Inferior parietal cortex (tissue), 1 donor: Measurements from ENCODE around the gene ATF5.

Experiments
- DNase-seq: peaks from one replicate; pipeline ENCODE4 v3.0.0-alpha.2; 2016; ENCODE audit errors: extremely low spot score

The ATF5 gene

GRCh38 chr19:49894879-49895565 is 34.0 kb upstream of the ATF5 start:
- no peak for DNase-seq

GRCh38 chr19:49895566-49896297 is 33.3 kb upstream of the ATF5 start:
- no peak for DNase-seq

GRCh38 chr19:49896863-49897621 is 32.0 kb upstream of the ATF5 start, which contains the start of gene IL4I1:
TSS of gene IL4I1 (minus strand) at chr19:49896887. CDS start at chr19:49896160, 727 bp downstream.
- no peak for DNase-seq

- no peak for DNase-seq
These were observed 24.9 kb upstream of the ATF5 start for GRCh38 chr19:49904136-49904535.

GRCh38 chr19:49906879-49907564 is 22.0 kb upstream of the ATF5 start:
- peak; percentile 45 for DNase-seq

GRCh38 chr19:49907745-49908446 is 21.1 kb upstream of the ATF5 start:
- no peak for DNase-seq

- DNase-seq = no peak
These were observed 20.3 kb upstream of the ATF5 start for GRCh38 chr19:49908480-49909420.

- no peak for DNase-seq
These were observed 18.8 kb upstream of the ATF5 start for GRCh38 chr19:49910179-49910578.

GRCh38 chr19:49911381-49912145 is 17.4 kb upstream of the ATF5 start:
- DNase-seq = peak; percentile 33

GRCh38 chr19:49912965-49913685 is 15.9 kb upstream of the ATF5 start:
- DNase-seq = peak; percentile 29

- no peak for DNase-seq
These were observed 15.3 kb upstream of the ATF5 start for GRCh38 chr19:49913720-49914119.

GRCh38 chr19:49915271-49915670 is 13.7 kb upstream of the ATF5 start:
- no peak for DNase-seq

GRCh38 chr19:49916839-49917733 is 11.9 kb upstream of the ATF5 start:
- DNase-seq = no peak

GRCh38 chr19:49918089-49918488 is 10.9 kb upstream of the ATF5 start:
- no peak for DNase-seq

GRCh38 chr19:49920624-49921363 is 8.2 kb upstream of the ATF5 start:
- DNase-seq = no peak

- no peak for DNase-seq
These were observed 6.9 kb upstream of the ATF5 start for GRCh38 chr19:49921871-49922795.
